H1 (cell line): Measurements from ENCODE around the gene MMP21.

Experiments
- CEBPB ChIP-seq: IDR thresholded peaks from 2 replicates; pipeline ENCODE4 v1.6.1; 2012; ENCODE audit warnings: low read depth, low read length
- CHD2 ChIP-seq: IDR thresholded peaks from 2 replicates; pipeline ENCODE4 v1.6.1; 2012; ENCODE audit warnings: low read length, improper control_type of control experiment
- EGR1 ChIP-seq: IDR thresholded peaks from 2 replicates; pipeline ENCODE4 v1.6.1; 2011; ENCODE audit warnings: low read depth, low read length, borderline replicate concordance
- EP300 ChIP-seq, 2 experiments: IDR thresholded peaks; 1 replicate in 1 of 2; 2 replicates in 1 of 2; pipeline ENCODE4 v1.6.1; 2011 to 2012; ENCODE audit warnings: low read depth in 2 of 2, low read length in 2 of 2, mild to moderate bottlenecking in 2 of 2, borderline replicate concordance in 1 of 2, inconsistent platforms in 1 of 2, moderate library complexity in 1 of 2
- EZH2 ChIP-seq: fragments of 200-600 bp; sonication (generic); IDR thresholded peaks from 2 replicates; pipeline ENCODE4 v1.7.1; 2012; ENCODE audit warnings: low read depth, mild to moderate bottlenecking, moderate library complexity, low read length, inconsistent platforms; ENCODE audit not compliant: severe bottlenecking
- GABPA ChIP-seq: IDR thresholded peaks from 2 replicates; pipeline ENCODE4 v1.6.1; 2011; ENCODE audit warnings: mild to moderate bottlenecking, low read length, moderate library complexity, borderline replicate concordance; ENCODE audit not compliant: insufficient read depth
- KDM1A ChIP-seq: fragments of 200-600, 300-600 bp; sonication (generic); IDR thresholded peaks from 2 replicates; pipeline ENCODE4 v1.7.1; 2016; ENCODE audit warnings: mild to moderate bottlenecking, low read length, borderline replicate concordance
- SIN3A ChIP-seq, 2 experiments: IDR thresholded peaks in 1 of 2; conservative IDR thresholded peaks in 1 of 2; 2 replicates each; pipeline ENCODE4 v1.6.1; 2011 to 2012; ENCODE audit warnings: low read length in 2 of 2, improper control_type of control experiment in 1 of 2, low read depth in 1 of 2, mild to moderate bottlenecking in 1 of 2
- SUZ12 ChIP-seq: fragments of 200-600 bp; sonication (generic); IDR thresholded peaks from 2 replicates; pipeline ENCODE4 v1.6.1; 2012; ENCODE audit warnings: mild to moderate bottlenecking, inconsistent platforms, low read length, moderate library complexity, mixed read lengths
- TCF12 ChIP-seq: IDR thresholded peaks from 2 replicates; pipeline ENCODE4 v1.6.1; 2011; ENCODE audit warnings: low read depth, mild to moderate bottlenecking, low read length
- TF ChIP-seq, protein P1 (sequence below), 3 experiments: IDR thresholded peaks; 1 replicate in 2 of 3; 2 replicates in 1 of 3; pipeline versions ENCODE4 v1.5.1 to v1.6.1; 2011; ENCODE audit warnings: low read length in 3 of 3, mild to moderate bottlenecking in 3 of 3, inconsistent platforms in 2 of 3, low read depth in 1 of 3, moderate library complexity in 1 of 3; ENCODE audit not compliant: insufficient read depth in 1 of 3; ENCODE audit errors: control extremely low read depth in 1 of 3

DNA sequence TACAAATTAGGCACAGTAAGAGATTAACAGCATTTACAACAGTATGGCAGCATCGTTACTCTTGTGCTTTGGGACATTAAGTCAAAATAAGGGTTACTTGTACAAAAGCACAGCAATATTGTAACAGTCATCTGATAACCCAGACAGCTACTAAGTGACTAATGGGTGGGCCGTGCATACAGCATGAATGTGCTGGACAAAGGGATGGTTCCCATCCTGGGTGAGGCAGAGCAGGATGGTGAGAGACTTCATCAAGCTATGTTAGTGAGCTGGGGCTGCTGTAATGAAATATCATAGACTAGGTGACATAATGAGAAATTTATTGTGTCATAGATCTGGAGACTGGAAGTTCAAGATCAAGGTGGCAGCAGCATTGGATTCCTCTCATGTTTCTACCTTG lies 30.7 kb downstream of the MMP21 start:
- no peak for TF ChIP-seq CEBPB
- TF ChIP-seq SIN3A (conservative IDR thresholded peaks at IDR 0.05 in 1 of 2, IDR thresholded peaks at IDR 0.05 in 1 of 2; ENCODE audit: low read depth in 1 of 2, low read length in 2 of 2): no peak
- TF ChIP-seq, protein P1, sequence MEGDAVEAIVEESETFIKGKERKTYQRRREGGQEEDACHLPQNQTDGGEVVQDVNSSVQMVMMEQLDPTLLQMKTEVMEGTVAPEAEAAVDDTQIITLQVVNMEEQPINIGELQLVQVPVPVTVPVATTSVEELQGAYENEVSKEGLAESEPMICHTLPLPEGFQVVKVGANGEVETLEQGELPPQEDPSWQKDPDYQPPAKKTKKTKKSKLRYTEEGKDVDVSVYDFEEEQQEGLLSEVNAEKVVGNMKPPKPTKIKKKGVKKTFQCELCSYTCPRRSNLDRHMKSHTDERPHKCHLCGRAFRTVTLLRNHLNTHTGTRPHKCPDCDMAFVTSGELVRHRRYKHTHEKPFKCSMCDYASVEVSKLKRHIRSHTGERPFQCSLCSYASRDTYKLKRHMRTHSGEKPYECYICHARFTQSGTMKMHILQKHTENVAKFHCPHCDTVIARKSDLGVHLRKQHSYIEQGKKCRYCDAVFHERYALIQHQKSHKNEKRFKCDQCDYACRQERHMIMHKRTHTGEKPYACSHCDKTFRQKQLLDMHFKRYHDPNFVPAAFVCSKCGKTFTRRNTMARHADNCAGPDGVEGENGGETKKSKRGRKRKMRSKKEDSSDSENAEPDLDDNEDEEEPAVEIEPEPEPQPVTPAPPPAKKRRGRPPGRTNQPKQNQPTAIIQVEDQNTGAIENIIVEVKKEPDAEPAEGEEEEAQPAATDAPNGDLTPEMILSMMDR (IDR thresholded peaks at IDR 0.05; ENCODE audit: control extremely low read depth in 1 of 3, insufficient read depth in 1 of 3, low read depth in 1 of 3, low read length in 3 of 3): no peak
- no peak for TF ChIP-seq EP300 (IDR thresholded peaks at IDR 0.05; ENCODE audit: borderline replicate concordance in 1 of 2, low read depth in 2 of 2, low read length in 2 of 2)
- no peak for TF ChIP-seq TCF12
- no peak for TF ChIP-seq CHD2
- TF ChIP-seq KDM1A: no peak
- TF ChIP-seq EGR1: no peak
- TF ChIP-seq EZH2: no peak
- TF ChIP-seq GABPA: no peak
- TF ChIP-seq SUZ12: no peak
